ENCODE measurements around the gene SLC6A6.

The SLC6A6 gene

GRCh38 chr3:14471016-14471415 is 68.6 kb downstream of the SLC6A6 start:
- no peak for DNase-seq

GRCh38 chr3:14471690-14472089 is 69.3 kb downstream of the SLC6A6 start:
- no peak for DNase-seq

- DNase-seq = no peak
These were observed 70.3 kb downstream of the SLC6A6 start for GRCh38 chr3:14472471-14473351.

DNA sequence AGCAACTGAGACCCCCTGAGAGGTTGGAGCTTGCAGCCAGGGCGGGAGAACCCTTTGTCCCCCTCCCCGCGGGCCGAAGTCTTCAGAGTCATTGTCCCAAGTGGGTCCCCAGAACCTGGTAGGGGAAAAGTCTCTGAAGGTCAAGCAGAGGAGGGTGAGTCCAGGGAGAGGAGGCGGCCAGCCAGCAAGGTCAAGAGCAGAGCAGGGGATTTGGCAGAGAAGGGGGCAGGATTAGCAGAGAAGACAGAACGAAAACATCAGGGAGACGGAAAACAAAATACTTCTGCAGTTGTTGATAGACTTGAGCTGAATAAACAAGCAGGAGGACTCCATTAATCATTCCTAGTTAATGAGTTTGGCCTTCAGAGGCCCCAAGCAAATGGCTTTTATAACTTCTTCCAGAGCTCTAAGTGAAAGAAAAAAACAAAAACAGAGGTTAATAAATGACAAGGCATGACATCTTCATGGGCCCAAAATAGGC is 71.0 kb downstream of the SLC6A6 start:
- no peak for DNase-seq

DNA sequence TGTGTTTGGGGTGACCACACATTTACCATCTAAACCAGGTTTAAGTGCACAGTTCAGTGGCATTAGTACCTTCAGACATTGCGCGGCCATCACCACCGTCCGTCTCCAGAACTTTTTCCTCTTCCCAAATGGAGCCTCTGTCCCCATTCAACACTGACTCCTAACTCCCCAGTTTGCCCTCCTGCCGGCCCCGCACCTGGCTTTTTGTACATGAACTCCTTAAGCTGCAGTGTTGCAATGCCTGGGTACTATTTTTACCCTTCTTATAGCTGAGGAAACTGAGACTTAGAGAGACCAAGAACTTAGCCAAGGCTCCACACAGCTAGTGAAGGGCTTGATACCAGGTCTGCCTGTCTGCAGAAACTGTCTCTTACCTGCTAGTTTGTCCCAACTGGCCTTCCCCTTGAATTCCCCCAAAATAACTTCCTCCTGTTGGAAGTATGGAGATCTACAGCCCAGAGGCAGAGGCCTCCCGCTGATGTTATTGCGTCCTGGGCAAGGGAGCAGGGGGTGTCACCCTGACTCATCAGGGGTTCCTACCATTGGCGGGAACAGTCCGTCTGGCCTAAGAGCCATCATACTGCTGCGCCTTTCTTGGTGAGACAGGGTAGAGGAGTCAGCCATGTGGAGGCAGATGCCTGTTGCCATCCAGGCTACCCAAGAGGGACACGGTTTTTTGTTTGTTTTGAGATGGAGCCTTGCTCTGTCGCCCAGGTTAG is 72.1 kb downstream of the SLC6A6 start:
- no peak for DNase-seq

- no peak for DNase-seq
These were observed 73.2 kb downstream of the SLC6A6 start for GRCh38 chr3:14475621-14476020.

DNA sequence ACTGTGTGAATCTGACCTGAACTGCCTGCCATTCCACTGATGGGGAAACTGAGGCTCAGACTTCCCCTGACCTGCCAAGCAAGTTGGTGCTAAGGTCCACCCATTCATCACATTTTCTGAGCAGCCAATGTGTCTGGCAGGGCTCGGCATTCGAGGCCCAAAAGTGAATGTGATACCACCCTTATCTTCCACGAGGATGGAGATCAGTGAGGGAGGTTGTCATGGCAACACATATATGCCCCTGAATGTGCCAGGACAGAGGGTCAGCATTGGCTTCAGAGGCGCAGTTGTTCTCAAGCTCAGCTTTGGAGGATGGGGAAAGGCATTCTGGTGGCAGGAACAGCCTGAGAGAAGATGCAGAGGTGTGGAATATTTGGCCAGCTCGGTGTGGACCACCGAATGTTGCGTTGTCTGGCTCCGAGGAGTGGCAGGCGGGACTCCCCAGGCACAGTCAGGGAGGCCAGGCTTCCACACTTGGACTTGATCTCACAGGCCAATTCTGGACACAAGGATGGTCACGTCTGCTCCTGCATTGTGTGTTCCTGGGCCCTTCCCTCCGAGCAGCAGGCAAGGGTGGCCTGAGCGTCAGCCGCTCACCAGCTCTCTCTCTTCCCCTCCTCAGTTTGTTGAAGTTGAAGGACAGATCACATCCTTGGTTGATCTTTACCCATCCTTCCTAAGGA is 74.3 kb downstream of the SLC6A6 start:
- no peak for DNase-seq

GRCh38 chr3:14477311-14477935 is 75.0 kb downstream of the SLC6A6 start:
- DNase-seq = no peak

DNA sequence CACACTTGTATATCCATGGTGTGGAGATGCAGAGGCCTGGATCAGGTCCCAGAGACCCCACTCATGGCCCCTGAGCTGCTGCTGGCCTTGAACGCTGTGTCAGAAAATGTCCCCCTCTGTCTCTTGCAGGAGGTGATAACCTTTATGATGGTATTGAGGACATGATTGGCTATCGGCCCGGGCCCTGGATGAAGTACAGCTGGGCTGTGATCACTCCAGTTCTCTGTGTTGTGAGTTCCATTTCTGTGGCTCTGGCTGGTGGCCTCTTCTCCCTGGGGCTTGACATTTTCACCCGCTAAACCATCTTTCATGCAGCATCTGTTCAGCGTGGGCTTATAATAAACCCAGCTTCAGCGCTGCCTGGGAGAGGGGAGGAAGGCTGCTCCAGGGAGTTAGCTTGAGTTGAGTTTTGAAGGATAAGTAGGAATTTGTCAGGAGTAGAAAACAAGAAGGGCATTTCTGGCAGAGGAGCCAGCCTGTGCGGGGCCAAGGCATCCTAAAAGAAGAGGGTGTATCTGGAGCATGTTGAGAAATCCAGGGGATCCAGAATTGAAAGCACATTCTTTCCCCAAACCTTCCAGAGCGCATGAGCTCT is 76.6 kb downstream of the SLC6A6 start:
- no peak for DNase-seq

GRCh38 chr3:14479591-14479990 is 77.2 kb downstream of the SLC6A6 start:
- DNase-seq = no peak

DNA sequence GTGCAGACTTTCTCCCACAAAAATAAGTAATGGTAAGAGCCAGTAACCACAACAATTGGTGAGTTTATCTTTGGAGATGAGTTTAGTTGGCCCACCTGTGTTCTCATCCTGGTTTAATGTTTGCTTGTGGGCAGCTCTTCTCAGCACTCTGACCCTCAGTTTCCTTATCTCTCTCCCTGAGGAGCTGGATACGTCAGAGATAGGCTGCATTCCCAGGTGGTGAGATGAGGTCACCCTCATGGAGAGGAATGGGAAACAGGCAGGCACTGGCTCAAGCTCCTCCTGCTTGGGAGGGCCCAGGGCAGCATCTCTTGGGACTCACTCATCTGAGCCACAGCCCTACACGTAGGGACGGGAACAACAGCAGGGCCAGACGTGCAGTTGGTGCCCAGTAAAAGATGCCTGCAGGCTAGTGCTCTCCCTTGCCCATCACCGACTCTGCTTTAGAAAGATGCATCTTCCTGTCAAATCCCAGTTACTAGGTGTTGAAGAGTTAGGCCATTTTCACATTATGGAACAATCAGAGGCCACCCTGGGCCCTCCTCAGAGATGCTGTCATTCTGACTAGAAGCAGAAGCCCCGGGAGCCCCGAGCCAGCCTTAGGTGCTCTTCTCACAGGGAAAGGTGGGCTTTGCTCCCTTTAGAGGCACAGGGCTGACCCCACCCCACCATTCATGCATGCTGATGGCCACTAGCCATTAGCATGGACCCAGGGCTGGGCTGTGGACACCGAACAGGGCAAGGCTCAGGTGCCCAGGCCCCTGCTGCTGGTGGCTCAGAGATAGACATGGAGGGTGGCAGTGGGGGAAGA is 78.0 kb downstream of the SLC6A6 start:
- no peak for DNase-seq

- no peak for DNase-seq
These were observed 78.7 kb downstream of the SLC6A6 start for GRCh38 chr3:14481018-14481645.

- no peak for DNase-seq
These were observed 79.2 kb downstream of the SLC6A6 start for GRCh38 chr3:14481646-14482036.

- DNase-seq = no peak
These were observed 79.9 kb downstream of the SLC6A6 start for GRCh38 chr3:14482271-14482721.

DNA sequence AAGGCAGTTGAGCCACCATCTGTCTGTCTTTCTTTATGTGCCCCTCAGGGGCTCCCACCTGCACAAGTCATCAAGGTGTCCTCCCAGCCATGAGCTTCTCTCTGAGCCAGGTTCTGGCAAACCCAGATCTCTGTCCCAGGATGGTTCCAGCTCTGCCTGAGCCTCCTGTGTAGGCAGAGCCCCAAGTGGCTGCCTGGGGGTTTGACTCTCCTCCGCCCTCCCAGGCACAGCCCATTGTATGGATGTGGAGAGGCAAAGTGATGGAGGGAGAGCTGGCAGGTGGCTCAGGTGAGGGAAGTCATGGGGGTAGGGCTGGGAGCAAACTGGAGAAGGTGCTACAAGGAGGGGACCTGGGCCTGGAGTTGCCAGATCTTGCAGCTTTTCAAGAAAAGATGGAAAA is 80.9 kb downstream of the SLC6A6 start:
- DNase-seq = no peak

- no peak for DNase-seq
These were observed 82.3 kb downstream of the SLC6A6 start for GRCh38 chr3:14484741-14485140.

- no peak for DNase-seq
These were observed 83.6 kb downstream of the SLC6A6 start for GRCh38 chr3:14485981-14486380.

DNA sequence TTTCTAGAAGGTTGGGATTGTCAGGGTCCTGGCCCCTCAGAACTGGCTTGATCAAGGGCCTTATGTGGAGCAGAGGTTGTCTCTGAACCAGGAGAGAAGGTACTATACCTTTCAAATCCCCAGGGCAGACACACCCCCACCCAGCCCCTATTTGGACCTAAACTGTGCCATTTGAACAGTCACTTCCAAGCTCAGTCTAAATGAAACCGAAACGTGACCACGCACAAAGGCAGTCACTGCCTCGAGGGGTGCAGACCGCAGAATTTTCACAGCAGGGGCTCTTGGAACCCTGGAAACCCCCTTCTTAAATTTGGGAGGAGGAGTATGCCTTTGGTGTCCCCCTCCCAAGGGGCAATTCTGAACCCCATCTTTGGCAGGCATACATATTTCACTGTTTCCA is 84.1 kb downstream of the SLC6A6 start:
- no peak for DNase-seq

GRCh38 chr3:14487086-14487485 is 84.7 kb downstream of the SLC6A6 start:
- no peak for DNase-seq

DNA sequence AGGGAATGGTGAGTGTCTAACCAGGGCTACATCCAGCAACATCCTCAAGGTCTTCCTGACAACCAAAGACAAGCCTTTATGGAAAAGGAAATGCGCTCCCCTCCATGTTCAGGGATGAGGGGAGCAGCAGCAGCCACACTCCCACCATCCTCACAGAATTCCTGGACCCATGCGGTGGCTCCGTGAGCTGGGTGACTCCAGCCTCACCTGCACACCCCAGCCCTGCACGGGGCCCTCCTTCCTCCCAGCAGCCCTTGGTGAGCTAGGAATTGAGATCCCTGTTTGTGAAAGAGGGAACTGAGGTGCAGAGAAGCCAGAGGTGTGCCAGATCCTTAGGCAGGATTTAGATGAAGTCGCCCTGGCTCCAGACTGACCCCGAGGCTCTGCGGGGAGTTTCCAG is 85.4 kb downstream of the SLC6A6 start:
- DNase-seq = no peak
